KMS-11 (cell line): ENCODE measurements around the gene ZNF385B.

Experiments used
- H2AFZ ChIP-seq: fragments of 200-600 bp; sonication (generic); 2 replicates; pipeline ENCODE4 v1.6.1; 2016; ENCODE audit warnings: antibody characterized with exemption, mixed run types, low read depth
- H3K27ac ChIP-seq: fragments of 200-600 bp; sonication (generic); 2 replicates; pipeline ENCODE4 v1.6.1; 2016; ENCODE audit warnings: mild to moderate bottlenecking, mixed run types
- H3K27me3 ChIP-seq: fragments of 200-600 bp; sonication (generic); 2 replicates; pipeline ENCODE4 v1.6.1; 2017; ENCODE audit warnings: mild to moderate bottlenecking, low read depth, mixed run types, moderate library complexity; ENCODE audit not compliant: insufficient read depth
- H3K36me3 ChIP-seq: fragments of 200-600 bp; sonication (generic); 2 replicates; pipeline ENCODE4 v1.6.1; 2017; ENCODE audit warnings: mild to moderate bottlenecking, mixed run types; ENCODE audit not compliant: insufficient read depth
- H3K4me1 ChIP-seq: fragments of 200-600 bp; sonication (generic); 2 replicates; pipeline ENCODE4 v1.6.1; 2016; ENCODE audit warnings: mild to moderate bottlenecking, low read depth, mixed run types; ENCODE audit not compliant: poor library complexity, severe bottlenecking
- H3K4me2 ChIP-seq: fragments of 200-600 bp; sonication (generic); 2 replicates; pipeline ENCODE4 v1.7.0; 2016; ENCODE audit warnings: mild to moderate bottlenecking, mixed run types
- H3K4me3 ChIP-seq: fragments of 200-600 bp; sonication (generic); IDR thresholded peaks from 2 replicates; pipeline ENCODE4 v1.6.1; 2017; ENCODE audit warnings: low read depth, low read length, mixed read lengths; ENCODE audit not compliant: insufficient read depth
- H3K79me2 ChIP-seq: fragments of 200-600 bp; sonication (generic); 2 replicates; pipeline ENCODE4 v1.6.1; 2016; ENCODE audit warnings: low read depth, mixed run types; ENCODE audit not compliant: insufficient read depth
- H3K9ac ChIP-seq: fragments of 200-600 bp; sonication (generic); 2 replicates; pipeline ENCODE4 v1.6.1; 2016; ENCODE audit warnings: mild to moderate bottlenecking, mixed run types
- H4K20me1 ChIP-seq: fragments of 200-600 bp; sonication (generic); 2 replicates; pipeline ENCODE4 v1.6.1; 2016; ENCODE audit warnings: mild to moderate bottlenecking, mixed run types; ENCODE audit not compliant: insufficient read depth
- TF ChIP-seq, protein P1 (sequence below): fragments of 200-600 bp; sonication (generic); conservative IDR thresholded peaks from 2 replicates; pipeline ENCODE4 v1.6.1; 2017; ENCODE audit warnings: low read depth, mild to moderate bottlenecking, antibody characterized with exemption, low read length, moderate library complexity, mixed read lengths

Gene ZNF385B

DNA sequence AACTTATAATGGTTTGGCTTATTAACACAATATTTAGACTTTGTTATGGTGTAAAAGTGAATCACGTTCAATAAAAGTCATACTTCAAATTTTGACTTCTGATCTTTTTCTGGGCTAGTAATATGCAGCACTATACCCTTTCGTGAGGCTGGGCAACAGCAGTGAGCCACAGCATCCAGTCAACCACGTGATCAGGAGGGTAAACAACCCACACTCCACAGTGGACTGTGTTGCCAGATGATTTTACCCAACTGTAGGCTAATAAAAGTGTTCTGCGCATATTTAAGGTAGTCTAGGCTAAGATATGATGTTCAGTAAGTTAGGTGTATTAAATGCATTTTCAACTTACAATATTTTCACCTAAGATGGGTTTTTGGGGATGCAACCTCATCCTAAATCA, 148.6 kb downstream of the ZNF385B start:
- Histone ChIP-seq H3K4me2 (no peak overlapping the region), H3K36me3 (no peaks in the 10 kb centered on the region), H3K9ac (no peak overlapping the region), H3K27ac (no peak overlapping the region), H3K4me3 (no peak overlapping the region), H4K20me1 (no peaks in the 10 kb centered on the region), H3K79me2 (no peaks in the 10 kb centered on the region), H2AFZ (no peak overlapping the region), H3K4me1 (no peaks in the 10 kb centered on the region), H3K27me3 (no peaks in the 10 kb centered on the region)
- TF ChIP-seq, protein P1, sequence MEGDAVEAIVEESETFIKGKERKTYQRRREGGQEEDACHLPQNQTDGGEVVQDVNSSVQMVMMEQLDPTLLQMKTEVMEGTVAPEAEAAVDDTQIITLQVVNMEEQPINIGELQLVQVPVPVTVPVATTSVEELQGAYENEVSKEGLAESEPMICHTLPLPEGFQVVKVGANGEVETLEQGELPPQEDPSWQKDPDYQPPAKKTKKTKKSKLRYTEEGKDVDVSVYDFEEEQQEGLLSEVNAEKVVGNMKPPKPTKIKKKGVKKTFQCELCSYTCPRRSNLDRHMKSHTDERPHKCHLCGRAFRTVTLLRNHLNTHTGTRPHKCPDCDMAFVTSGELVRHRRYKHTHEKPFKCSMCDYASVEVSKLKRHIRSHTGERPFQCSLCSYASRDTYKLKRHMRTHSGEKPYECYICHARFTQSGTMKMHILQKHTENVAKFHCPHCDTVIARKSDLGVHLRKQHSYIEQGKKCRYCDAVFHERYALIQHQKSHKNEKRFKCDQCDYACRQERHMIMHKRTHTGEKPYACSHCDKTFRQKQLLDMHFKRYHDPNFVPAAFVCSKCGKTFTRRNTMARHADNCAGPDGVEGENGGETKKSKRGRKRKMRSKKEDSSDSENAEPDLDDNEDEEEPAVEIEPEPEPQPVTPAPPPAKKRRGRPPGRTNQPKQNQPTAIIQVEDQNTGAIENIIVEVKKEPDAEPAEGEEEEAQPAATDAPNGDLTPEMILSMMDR = no peak

DNA sequence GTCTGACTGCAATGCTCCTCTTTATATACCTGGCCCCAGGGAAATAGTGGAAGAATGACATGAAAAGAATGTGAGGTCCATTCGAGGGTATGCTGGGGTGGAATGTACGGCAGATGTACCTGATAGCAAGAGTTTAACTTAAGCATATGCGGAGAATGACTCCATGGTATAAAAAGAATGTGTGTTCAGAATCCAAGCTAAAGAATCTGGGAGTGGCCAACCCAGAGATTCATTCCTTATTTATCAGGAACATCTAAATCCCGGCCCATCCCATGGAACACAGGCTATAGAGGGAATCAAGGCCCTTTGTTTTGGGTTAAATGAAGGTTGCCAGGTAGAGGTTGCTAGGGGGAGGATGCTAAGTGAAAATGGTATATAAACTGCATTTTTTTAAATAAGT, 150.0 kb downstream of the ZNF385B start:
- no peaks in the 10 kb centered on the region for H3K27me3 ChIP-seq
- no peak overlapping the region for H3K4me2 ChIP-seq
- no peak overlapping the region for H3K9ac ChIP-seq
- H2AFZ ChIP-seq = no peak overlapping the region
- no peak overlapping the region for H3K27ac ChIP-seq
- TF ChIP-seq, protein P1 = no peak
- H3K4me1 ChIP-seq = no peaks in the 10 kb centered on the region
- H4K20me1 ChIP-seq = no peaks in the 10 kb centered on the region
- H3K4me3 ChIP-seq = no peak overlapping the region
- H3K36me3 ChIP-seq = no peaks in the 10 kb centered on the region
- no peaks in the 10 kb centered on the region for H3K79me2 ChIP-seq

DNA sequence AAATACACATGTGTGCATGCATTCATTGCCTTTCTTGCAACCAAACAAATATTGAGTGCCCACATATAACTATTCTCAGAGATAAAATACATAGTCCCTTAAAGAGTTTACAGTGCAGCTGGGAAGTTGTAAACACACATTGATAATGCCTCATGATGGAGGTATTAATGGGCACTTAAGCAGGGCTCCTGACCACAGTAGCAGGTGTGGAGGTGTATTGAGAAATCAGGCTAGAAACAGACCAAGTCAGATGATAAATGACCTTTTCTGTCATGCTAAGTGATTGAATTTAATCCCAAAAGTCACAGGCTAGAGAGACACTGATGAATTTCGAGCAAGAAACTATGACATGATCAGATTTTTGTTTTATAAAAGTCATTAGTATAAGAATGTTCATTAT, 157.7 kb downstream of the ZNF385B start:
- Histone ChIP-seq H3K27ac (no peak overlapping the region), H3K4me3 (no peak overlapping the region), H3K27me3 (no peaks in the 10 kb centered on the region), H3K4me2 (no peak overlapping the region), H2AFZ (no peak overlapping the region), H3K9ac (no peak overlapping the region), H3K79me2 (no peaks in the 10 kb centered on the region), H3K4me1 (peaks cover 11% of the 10 kb centered on the region), H3K36me3 (no peaks in the 10 kb centered on the region), H4K20me1 (no peaks in the 10 kb centered on the region)
- TF ChIP-seq, protein P1 = no peak

DNA sequence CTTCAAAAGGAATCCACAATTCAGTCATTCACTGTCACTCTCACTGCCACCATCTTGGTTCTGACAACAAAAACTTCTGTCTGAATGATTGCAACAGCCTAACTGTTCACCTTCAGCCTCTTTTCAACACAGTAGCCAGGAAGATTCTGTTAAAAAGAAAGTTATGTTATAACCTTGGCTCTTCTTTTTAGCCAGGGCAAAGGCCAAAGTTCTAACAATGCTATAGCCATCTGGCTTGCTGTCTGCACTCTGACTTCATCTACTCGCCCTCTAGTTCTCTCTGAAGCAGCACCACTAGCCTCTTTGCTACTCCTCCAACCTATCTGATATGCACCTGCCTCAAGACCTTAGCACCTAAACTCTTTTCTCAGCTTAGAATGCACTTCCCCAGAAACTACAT, 158.5 kb downstream of the ZNF385B start:
- no peak overlapping the region for H3K4me2 ChIP-seq
- TF ChIP-seq, protein P1 = no peak
- H3K36me3 ChIP-seq = no peaks in the 10 kb centered on the region
- H2AFZ ChIP-seq = no peak overlapping the region
- no peaks in the 10 kb centered on the region; the same call in 1 of the 2 replicates for H4K20me1 ChIP-seq
- no peak overlapping the region for H3K27ac ChIP-seq
- no peak overlapping the region for H3K9ac ChIP-seq
- H3K4me1 ChIP-seq = peaks cover 11% of the 10 kb centered on the region
- no peak overlapping the region for H3K4me3 ChIP-seq
- H3K27me3 ChIP-seq = no peaks in the 10 kb centered on the region
- no peaks in the 10 kb centered on the region for H3K79me2 ChIP-seq
